HG03439 (cell line): ENCODE results near the gene ATP5F1D.

ENCODE experiments used
- ATAC-seq: cut with Tn5 transposase; IDR thresholded peaks from one replicate; pipeline ENCODE4 v1.9.1; 2021; ENCODE audit warnings: mild to moderate bottlenecking, moderate library complexity; ENCODE audit not compliant: unreplicated experiment

ATP5F1D gene

GRCh38 chr19:1268226-1269064 is 26.9 kb downstream of the ATP5F1D start:
- no peak for ATAC-seq

GRCh38 chr19:1269065-1269477 is 27.5 kb downstream of the ATP5F1D start, which contains the start of gene CIRBP:
Gene CIRBP, plus strand, starts transcription at chr19:1269332. Its CDS starts 1,602 bp downstream, at chr19:1270934.
- ATAC-seq, result peak; percentile 51

- peak; percentile 27 for ATAC-seq
Measured at GRCh38 chr19:1269478-1270212, 28.1 kb downstream of the ATP5F1D start.

- no peak for ATAC-seq
Measured at GRCh38 chr19:1270213-1270853, 28.8 kb downstream of the ATP5F1D start.

- ATAC-seq, result no peak
Measured at GRCh38 chr19:1270854-1271527, 29.4 kb downstream of the ATP5F1D start.

GRCh38 chr19:1271528-1272422 is 30.2 kb downstream of the ATP5F1D start:
- no peak for ATAC-seq

GRCh38 chr19:1272423-1273262 is 31.1 kb downstream of the ATP5F1D start:
- ATAC-seq, result no peak

- ATAC-seq, result no peak
Measured at GRCh38 chr19:1273263-1274041, 31.9 kb downstream of the ATP5F1D start.

GRCh38 chr19:1274081-1274851 is 32.7 kb downstream of the ATP5F1D start:
- no peak for ATAC-seq

- no peak for ATAC-seq
Measured at GRCh38 chr19:1274852-1275259, 33.3 kb downstream of the ATP5F1D start.

GRCh38 chr19:1275260-1275975 is 33.9 kb downstream of the ATP5F1D start, which contains the start of gene FAM174C:
Gene FAM174C, plus strand, starts transcription at chr19:1275530. Its CDS starts 20 bp downstream, at chr19:1275550.
- ATAC-seq, result peak; percentile 65

- peak; percentile 1 for ATAC-seq
Measured at GRCh38 chr19:1275976-1276627, 34.6 kb downstream of the ATP5F1D start.

GRCh38 chr19:1276628-1277022 is 35.1 kb downstream of the ATP5F1D start:
- no peak for ATAC-seq

GRCh38 chr19:1277061-1277460 is 35.5 kb downstream of the ATP5F1D start:
- no peak for ATAC-seq

GRCh38 chr19:1278074-1278473 is 36.5 kb downstream of the ATP5F1D start:
- no peak for ATAC-seq
